DND-41 (cell line): ENCODE results near the gene SAMD11.
"Not testable (repeated sequence)": the region's sequence is repeated elsewhere in the genome, so short reads cannot be mapped to it uniquely, and the experiment has no call there.

Source experiments
- ATAC-seq: fragments of 200-7000 bp; cut with Tn5 transposase; 3 replicates; pipeline ENCODE4 v1.9.1; 2021; ENCODE audit warnings: low read depth; ENCODE audit not compliant: insufficient read depth
- DNase-seq: peaks from one replicate; pipeline ENCODE4 v3.0.0-alpha.2; 2020
- H2AFZ ChIP-seq: 2 replicates; pipeline ENCODE4 v1.6.0; 2012; ENCODE audit warnings: low read depth, low read length
- H3K27ac ChIP-seq: 2 replicates; pipeline ENCODE4 v1.5.1; 2012; ENCODE audit warnings: low read length, inconsistent platforms
- H3K27me3 ChIP-seq: fragments of 200-600 bp; sonication (generic); 2 replicates; pipeline ENCODE4 v1.6.0; 2012; ENCODE audit warnings: low read length, mild to moderate bottlenecking, inconsistent platforms; ENCODE audit not compliant: insufficient read depth, poor library complexity
- H3K36me3 ChIP-seq: 2 replicates; pipeline ENCODE4 v1.5.1; 2012; ENCODE audit warnings: low read length, inconsistent platforms; ENCODE audit not compliant: insufficient read depth
- H3K4me1 ChIP-seq: 2 replicates; pipeline ENCODE4 v1.5.1; 2012; ENCODE audit warnings: mild to moderate bottlenecking, low read length; ENCODE audit not compliant: insufficient read depth
- H3K4me2 ChIP-seq: 2 replicates; pipeline ENCODE4 v1.6.0; 2012; ENCODE audit warnings: mild to moderate bottlenecking, moderate library complexity, low read length, inconsistent platforms; ENCODE audit not compliant: insufficient read depth
- H3K4me3 ChIP-seq, 2 experiments: fragments of 200-600 bp in 1 of 2; shearing (Covaris generic) in 1 of 2; 2 replicates each; pipeline ENCODE4 v1.5.1; 2012 to 2016; ENCODE audit warnings: inconsistent platforms in 2 of 2, low read length in 2 of 2, mild to moderate bottlenecking in 2 of 2, low read depth in 1 of 2, moderate library complexity in 1 of 2
- H3K79me2 ChIP-seq: 2 replicates; pipeline ENCODE4 v1.6.0; 2012; ENCODE audit warnings: low read length, inconsistent platforms; ENCODE audit not compliant: insufficient read depth
- H3K9ac ChIP-seq: 2 replicates; pipeline ENCODE4 v1.6.0; 2012; ENCODE audit warnings: low read depth, mild to moderate bottlenecking, inconsistent platforms, low read length, moderate library complexity
- H3K9me3 ChIP-seq: 2 replicates; pipeline ENCODE4 v1.5.1; 2012; ENCODE audit warnings: low read length, moderate library complexity, mild to moderate bottlenecking, inconsistent platforms; ENCODE audit not compliant: insufficient read depth, severe bottlenecking
- H4K20me1 ChIP-seq: 2 replicates; pipeline ENCODE4 v1.6.0; 2012; ENCODE audit warnings: low read length; ENCODE audit not compliant: insufficient read depth
- CTCF ChIP-seq: IDR thresholded peaks from 2 replicates; pipeline ENCODE4 v1.5.1; 2012; ENCODE audit warnings: borderline replicate concordance, low read length, moderate library complexity, mild to moderate bottlenecking; ENCODE audit not compliant: poor library complexity, severe bottlenecking; ENCODE audit errors: extremely low read depth
- EZH2 ChIP-seq: IDR thresholded peaks from 3 replicates; pipeline ENCODE4 v1.6.1; 2012; ENCODE audit warnings: borderline replicate concordance, low read depth, mild to moderate bottlenecking, moderate library complexity, low read length, inconsistent platforms; ENCODE audit not compliant: severe bottlenecking

The SAMD11 gene

GRCh38 chr1:985126-985525, 61.4 kb downstream of the SAMD11 start:
- DNase-seq (no peak), ATAC-seq (no peak)
- Histone ChIP-seq H3K4me3 (no peak overlapping the region), H3K9ac (no peak overlapping the region), H3K27ac (no peak overlapping the region), H3K27me3 (no peaks in the 10 kb centered on the region), H3K9me3 (no peaks in the 10 kb centered on the region), H2AFZ (no peak overlapping the region), H3K36me3 (no peaks in the 10 kb centered on the region), H3K4me2 (no peak overlapping the region), H3K4me1 (peaks cover 2% of the 10 kb centered on the region; the same call in 1 of the 2 replicates), H4K20me1 (peaks cover 5% of the 10 kb centered on the region), H3K79me2 (no peaks in the 10 kb centered on the region)
- TF ChIP-seq CTCF (no peak), EZH2 (no peak)

- H3K27ac ChIP-seq, H3K4me3 ChIP-seq, H3K79me2 ChIP-seq, DNase-seq, H3K4me2 ChIP-seq, H3K4me1 ChIP-seq, H3K9me3 ChIP-seq, ATAC-seq, H3K27me3 ChIP-seq, H4K20me1 ChIP-seq, H3K36me3 ChIP-seq, H3K9ac ChIP-seq, H2AFZ ChIP-seq: not testable (repeated sequence)
These were observed 64.3 kb downstream of the SAMD11 start for GRCh38 chr1:988061-988460.

- DNase-seq, H3K27me3 ChIP-seq, H3K4me3 ChIP-seq: not testable (repeated sequence)
These were observed 67.6 kb downstream of the SAMD11 start for GRCh38 chr1:991275-991674.

GRCh38 chr1:991895-992294, 68.2 kb downstream of the SAMD11 start:
- H4K20me1 ChIP-seq, result no peaks in the 10 kb centered on the region
- H2AFZ ChIP-seq, result no peak overlapping the region
- ATAC-seq, result no peak
- H3K27ac ChIP-seq, result no peak overlapping the region
- 0 out of 2 replicates have a peak, but pooled peaks cover 4% of the 10 kb centered on the region for H3K4me1 ChIP-seq
- no peaks in the 10 kb centered on the region for H3K79me2 ChIP-seq
- H3K4me3 ChIP-seq, result no peak overlapping the region
- no peak overlapping the region for H3K9ac ChIP-seq
- no peak overlapping the region for H3K4me2 ChIP-seq
- H3K36me3 ChIP-seq, result no peaks in the 10 kb centered on the region
- no peaks in the 10 kb centered on the region for H3K9me3 ChIP-seq
- H3K27me3 ChIP-seq, result no peaks in the 10 kb centered on the region
- DNase-seq, result no peak
- no peak for TF ChIP-seq EZH2
- no peak for TF ChIP-seq CTCF

More at GRCh38 chr1:991275-991674, 67.6 kb downstream of the SAMD11 start:
- not testable (repeated sequence) for H3K4me2 ChIP-seq, H4K20me1 ChIP-seq, H2AFZ ChIP-seq, H3K4me1 ChIP-seq, H3K36me3 ChIP-seq, ATAC-seq, H3K79me2 ChIP-seq, H3K9me3 ChIP-seq, H3K27ac ChIP-seq, H3K9ac ChIP-seq
